Fibroblast of skin of left biceps (primary cell): ENCODE results near the gene FLNB.
"Not testable (repeated sequence)": the region's sequence is repeated elsewhere in the genome, so short reads cannot be mapped to it uniquely, and the experiment has no call there.

Experiments used
- DNase-seq, 2 experiments: peaks; one replicate each; pipeline ENCODE4 v3.0.0-alpha.2; 2013; ENCODE audit warnings: low read depth in 2 of 2

Gene FLNB

GRCh38 chr3:58052373-58053273 is 44.4 kb downstream of the FLNB start:
- peak; percentile 85 to 89 for DNase-seq

GRCh38 chr3:58054652-58055051 is 46.4 kb downstream of the FLNB start:
- DNase-seq, result no peak

- no peak for DNase-seq
Observed at GRCh38 chr3:58055314-58055713, 47.1 kb downstream of the FLNB start.

- not testable (repeated sequence) for DNase-seq
Observed at GRCh38 chr3:58055891-58056290, 47.7 kb downstream of the FLNB start.

- peak; percentile 69 to 72 for DNase-seq
Observed at GRCh38 chr3:58058361-58059263, 50.4 kb downstream of the FLNB start.

- no peak for DNase-seq
Observed at GRCh38 chr3:58059349-58060321, 51.4 kb downstream of the FLNB start.

GRCh38 chr3:58062472-58062871 is 54.2 kb downstream of the FLNB start:
- DNase-seq, result peak; percentile 54 to 64

- DNase-seq, result peak; percentile 82
Observed at GRCh38 chr3:58063022-58063815, 55.0 kb downstream of the FLNB start.

- no peak for DNase-seq
Observed at GRCh38 chr3:58064923-58065638, 56.9 kb downstream of the FLNB start.

- DNase-seq, result no peak
Observed at GRCh38 chr3:58065700-58066167, 57.5 kb downstream of the FLNB start.

GRCh38 chr3:58066842-58067241 is 58.6 kb downstream of the FLNB start:
- DNase-seq, result peak; percentile 69 to 71

- DNase-seq, result no peak
Observed at GRCh38 chr3:58068122-58068809, 60.0 kb downstream of the FLNB start.

GRCh38 chr3:58071480-58071971 is 63.3 kb downstream of the FLNB start:
- DNase-seq, result no peak

GRCh38 chr3:58072052-58072762 is 64.0 kb downstream of the FLNB start:
- DNase-seq, result no peak

- no peak for DNase-seq
Observed at GRCh38 chr3:58072763-58073130, 64.5 kb downstream of the FLNB start.

GRCh38 chr3:58073301-58074108 is 65.3 kb downstream of the FLNB start:
- no peak for DNase-seq

- no peak for DNase-seq
Observed at GRCh38 chr3:58074116-58074715, 66.0 kb downstream of the FLNB start.
